Heart left ventricle (tissue), 16 donors: ENCODE data around the gene HTR6. TPM values are rescaled to one million over a fixed set of nuclear protein-coding genes. Genes with fewer than 3 reads are reported as not detected.

Experiments
- ATAC-seq, 4 donors: fragments of 200-7000 bp; cut with Tn5 transposase; one replicate each; pipeline ENCODE4 v1.9.1; 2020 to 2022; ENCODE audit warnings: moderate library complexity in 4 of 4, mild to moderate bottlenecking in 3 of 4, moderate number of reproducible peaks in 1 of 4
- DNase-seq, 5 donors: peaks; one replicate each; pipeline ENCODE4 v3.0.0-alpha.2; 2020
- H3K27ac ChIP-seq, 12 donors: fragments of 200-600 bp; sonication (generic) in 4 of 12; one replicate each; pipeline versions ENCODE4 v1.5.0 to v1.8.0; 2016 to 2022; ENCODE audit warnings: mild to moderate bottlenecking in 2 of 12
- H3K27me3 ChIP-seq, 9 donors: fragments of 200-600 bp; sonication (generic) in 2 of 9; one replicate each; pipeline versions ENCODE4 v1.5.1 to v1.8.0; 2016 to 2022; ENCODE audit warnings: mild to moderate bottlenecking in 3 of 9
- H3K36me3 ChIP-seq, 9 donors: fragments of 200-600 bp; sonication (generic) in 2 of 9; one replicate each; pipeline versions ENCODE4 v1.5.0 to v1.8.0; 2018 to 2022; ENCODE audit warnings: mild to moderate bottlenecking in 2 of 9
- H3K4me1 ChIP-seq, 12 donors: fragments of 200-600 bp; sonication (generic) in 4 of 12; one replicate each; pipeline versions ENCODE4 v1.5.0 to v1.8.0; 2016 to 2022; ENCODE audit warnings: mild to moderate bottlenecking in 3 of 12
- H3K4me3 ChIP-seq, 12 donors: fragments of 200-600 bp; sonication (generic) in 4 of 12; one replicate each; pipeline versions ENCODE4 v1.5.0 to v1.8.0; 2017 to 2022; ENCODE audit warnings: mild to moderate bottlenecking in 9 of 12, moderate library complexity in 4 of 12
- H3K9me3 ChIP-seq, 12 donors: fragments of 200-600 bp; sonication (generic) in 4 of 12; one replicate each; pipeline versions ENCODE4 v1.5.0 to v1.8.0; 2016 to 2022; ENCODE audit warnings: mild to moderate bottlenecking in 1 of 12
- CTCF ChIP-seq, 12 donors: fragments of 200-600 bp; sonication (generic) in 4 of 12; IDR thresholded peaks; one replicate each; pipeline versions ENCODE4 v1.5.0 to v1.8.0; 2018 to 2022; ENCODE audit warnings: antibody characterized with exemption in 12 of 12, mild to moderate bottlenecking in 5 of 12
- POLR2A ChIP-seq, 2 donors: fragments of 450-650 bp; IDR thresholded peaks; one replicate each; pipeline ENCODE4 v1.6.1; 2017; ENCODE audit warnings: antibody characterized with exemption in 2 of 2, mild to moderate bottlenecking in 2 of 2, moderate library complexity in 2 of 2
- WGBS, 4 donors: extraction: QIAGEN DNeasy Blood & Tissue Kit in 2 of 4; methylation state at CpG; one replicate each; pipeline versions ENCODE4 v1.1.5 to v1.1.7; 2013 to 2018; 5-methylcytosine and 5-hydroxymethylcytosine counted together
- intact Hi-C, 10 donors: fragments of 100-400 bp; cut with DNase I; formaldehyde crosslinking; loops; one replicate each; pipeline versions ENCODE4 v1.11.1 to v1.14.2; 2022
- polyA plus RNA-seq, 2 donors: library from polyadenylated mRNA; stranded (reverse); fragments of 200-250 nt; gene quantifications; one replicate each; pipeline ENCODE4 v1.2.3, GENCODE V29; 2013
- total RNA-seq, 9 donors: library from RNA; depleted of rRNA in 2 of 9; stranded (reverse); fragments of >200 nt in 2 of 9; fragmentation: NEBNext Ultra II Directional in 3 of 9; extraction: Animal tissue kit (Norgen Biotek cat#: 25700) in 3 of 9; gene quantifications; one replicate each; pipeline versions ENCODE4 v1.1.0 to v1.2.4, GENCODE V29; 2016 to 2023
- donor health status: ischemic (EF 13 %, LVEDD 7.1; RV severe dilation, severe dysfunction).
- donor health status: healthy with polysubstance abuse.
- donor health status: DM: no; HTN: yes; CAD: no.
- donor health status: DM: no; HTN: no; CAD: no.
- donor health status: ischemic (EF 25% LVEDD 6.9; RV normal size, moderate dysfunction).
- donor health status: ischemic (EF 25% LVEDD 5.7; RV mildly dilated, moderate dysfunction).
- donor health status: healthy.
- donor health status: DM: yes; HTN: yes; CAD: no.
- donor health status: ischemic (EF 35%, LVEDD 5.7; RV mildly dilated, moderate dysfunction).
- donor health status: nonischemic (EF 11% LVEDD 7.7; RV severe dilation, severe dysfunction).
- donor health status: DM: yes; HTN: yes; CAD: no.
- donor health status: PGD.
- donor health status: ischemic (EF 29% LVEDD 5.4; RV normal size, mild dysfunction).
- donor health status: nonischemic (EF 23%, LVEDD 6.1; RV moderate dilation, normal function).

Gene HTR6
- total and polyA plus RNA-seq, 11 donors: not detected

- no peak for TF ChIP-seq CTCF (IDR thresholded peaks at IDR 0.05)
- no peak for TF ChIP-seq POLR2A (IDR thresholded peaks at IDR 0.05)
- H3K4me1 ChIP-seq: no peaks in the 10 kb centered on the region
- WGBS, 4 donors: 72 to 91% (median 83%) methylated on average over 5 of the region's 5 CpGs
Measured at GRCh38 chr1:19728413-19729145, 63.9 kb downstream of the HTR6 start.

GRCh38 chr1:19730232-19730631 lies 65.6 kb downstream of the HTR6 start:
- peaks cover 0 to 8% (median 2%) of the 10 kb centered on the region in 12 donors for H3K4me1 ChIP-seq
- H3K9me3 ChIP-seq: peaks cover 0 to 10% (median 0%) of the 10 kb centered on the region in 12 donors
- DNase-seq (no peak), ATAC-seq (no peak)
- intact Hi-C loops: no loop called here
- H3K27ac ChIP-seq: no peak overlapping the region
- H3K27me3 ChIP-seq: no peaks in the 10 kb centered on the region
- TF ChIP-seq POLR2A (IDR thresholded peaks at IDR 0.05) (no peak), CTCF (IDR thresholded peaks at IDR 0.05) (no peak)
- H3K4me3 ChIP-seq: no peak overlapping the region
- H3K36me3 ChIP-seq: peaks cover 0 to 38% (median 4%) of the 10 kb centered on the region in 9 donors
- WGBS, 4 donors: 98 to 100% (median 99%) methylated on average over 3 of the region's 3 CpGs

More at GRCh38 chr1:19728413-19729145, 63.9 kb downstream of the HTR6 start:
- Histone ChIP-seq H3K27ac (no peak overlapping the region), H3K9me3 (peaks cover 0 to 10% (median 0%) of the 10 kb centered on the region in 12 donors), H3K36me3 (peaks cover 0 to 27% (median 6%) of the 10 kb centered on the region in 9 donors), H3K27me3 (no peaks in the 10 kb centered on the region), H3K4me3 (no peak overlapping the region)
- peak; percentile 20 to 71 (median 54) for ATAC-seq
- DNase-seq: no peak
- intact Hi-C loops: no loop called here

Other genes with a start within 250 kb of the HTR6 start
- 100 to 1,000 TPM in 8 of 9 donors, 10 to 100 TPM in 1; 77.8 to 348 (median 237) TPM for gene CAPZB, start 179.3 kb upstream of the HTR6 start, total RNA-seq
- gene CAPZB, start 179.3 kb upstream of the HTR6 start, polyA plus RNA-seq: 100 to 1,000 TPM; 228 to 255 TPM
- 10 to 100 TPM; 19.3 to 61.4 (median 33.1) TPM for gene NBL1, start 20.6 kb upstream of the HTR6 start, total RNA-seq
- gene NBL1, start 20.6 kb upstream of the HTR6 start, polyA plus RNA-seq: 10 to 100 TPM; 31.2 to 40.0 TPM
- gene TMCO4, start 135.0 kb downstream of the HTR6 start, total RNA-seq: 10 to 100 TPM in 4 of 9 donors, 1 to 10 TPM in 5; 6.3 to 14.3 (median 9.6) TPM
- 1 to 10 TPM; 6.4 to 7.6 TPM for gene TMCO4, start 135.0 kb downstream of the HTR6 start, polyA plus RNA-seq
- gene RNF186, start 150.4 kb downstream of the HTR6 start, total RNA-seq: not detected
- gene RNF186, start 150.4 kb downstream of the HTR6 start, polyA plus RNA-seq: not detected
- 1 to 10 TPM; 1.8 to 6.3 (median 4.2) TPM for gene OTUD3, start 217.5 kb downstream of the HTR6 start, total RNA-seq
- gene OTUD3, start 217.5 kb downstream of the HTR6 start, polyA plus RNA-seq: 1 to 10 TPM; 2.3 to 2.8 TPM